Stimulated activated CD4-positive, alpha-beta T cell treated with anti-CD3 and anti-CD28 coated beads, Interleukin-2, amount 100 ng/mL, for 48 hours (primary cell): Measurements from ENCODE around the gene RUNX2.
"Not testable (repeated sequence)": the region's sequence is repeated elsewhere in the genome, so short reads cannot be mapped to it uniquely, and the experiment has no call there.

ENCODE experiments used
- DNase-seq, 2 donors: peaks; one replicate each; pipeline ENCODE4 v3.0.0-alpha.2; 2020

The RUNX2 gene

DNA sequence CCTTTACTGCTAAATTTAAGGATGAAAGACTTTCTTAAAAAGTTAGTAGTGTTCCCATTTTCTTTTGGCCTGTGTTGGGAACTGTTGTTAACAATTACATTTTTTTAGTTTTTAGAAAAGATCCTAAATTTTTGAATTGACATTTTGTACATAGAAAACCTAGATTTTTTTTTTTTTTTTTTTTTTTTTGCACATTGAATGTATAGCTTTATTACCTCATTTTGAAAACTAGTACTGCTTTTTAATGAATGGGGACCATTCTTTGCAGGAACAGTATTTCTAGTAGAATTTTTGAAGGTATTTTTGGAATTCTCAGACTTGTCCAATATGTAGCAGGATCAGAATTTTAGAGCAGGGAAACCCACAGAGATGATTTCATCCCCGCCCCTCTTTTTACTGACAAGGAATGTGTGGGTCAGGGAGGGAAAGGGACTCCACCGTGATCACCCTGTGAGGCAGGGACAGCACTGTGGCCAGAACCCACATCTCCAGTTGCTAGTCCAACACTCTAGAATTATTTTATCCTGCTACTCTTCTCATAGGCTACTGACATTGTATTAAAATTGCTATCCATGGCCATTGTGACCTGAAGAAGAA is 204.0 kb downstream of the RUNX2 start:
- DNase-seq = no peak

GRCh38 chr6:45532721-45533210 is 204.6 kb downstream of the RUNX2 start:
- DNase-seq = no peak

- DNase-seq = no peak
Measured at GRCh38 chr6:45533386-45533785, 205.3 kb downstream of the RUNX2 start.

DNA sequence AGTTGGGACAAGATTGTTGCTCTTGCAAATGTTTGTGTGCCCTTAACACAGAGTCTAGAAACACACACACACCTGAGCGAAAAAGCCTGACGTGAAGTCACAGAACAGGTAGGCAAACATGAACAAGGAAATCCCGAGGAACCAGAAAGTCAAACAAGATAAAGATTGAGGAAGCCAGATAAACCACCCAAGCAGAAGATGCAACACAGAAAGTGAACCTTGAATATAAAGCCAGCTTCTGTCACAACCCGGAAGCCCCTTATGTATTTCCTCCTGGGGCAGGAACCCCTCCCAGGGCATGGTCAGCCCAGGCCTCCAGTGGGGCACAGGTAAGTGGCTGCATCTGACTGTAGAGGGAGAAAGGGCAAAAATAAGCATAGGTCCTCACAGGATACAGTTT is 207.8 kb downstream of the RUNX2 start:
- no peak for DNase-seq

DNA sequence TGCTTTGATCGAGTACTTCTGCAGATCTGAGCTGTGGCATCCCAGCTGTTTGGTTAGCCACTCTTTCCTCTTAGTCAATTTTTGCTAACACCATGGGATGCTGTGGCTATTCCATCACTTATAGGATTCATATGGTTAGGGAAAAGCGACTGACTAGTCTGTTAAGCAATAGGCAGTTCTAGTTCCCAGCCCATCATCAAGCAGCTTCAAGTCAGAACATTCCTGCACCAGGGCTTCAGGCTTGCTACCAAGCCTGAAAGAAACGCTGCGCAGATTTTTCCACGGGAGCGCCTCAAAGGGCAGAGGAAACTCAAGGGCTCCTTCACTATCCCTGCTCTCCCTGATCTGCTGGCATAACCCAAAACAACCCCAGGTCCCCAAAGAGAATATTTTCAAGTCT is 209.4 kb downstream of the RUNX2 start:
- DNase-seq = no peak

- DNase-seq = no peak
Measured at GRCh38 chr6:45538641-45539547, 210.8 kb downstream of the RUNX2 start.

- DNase-seq = no peak
Measured at GRCh38 chr6:45540375-45540920, 212.3 kb downstream of the RUNX2 start.

GRCh38 chr6:45541934-45542333 is 213.8 kb downstream of the RUNX2 start:
- DNase-seq = no peak

DNA sequence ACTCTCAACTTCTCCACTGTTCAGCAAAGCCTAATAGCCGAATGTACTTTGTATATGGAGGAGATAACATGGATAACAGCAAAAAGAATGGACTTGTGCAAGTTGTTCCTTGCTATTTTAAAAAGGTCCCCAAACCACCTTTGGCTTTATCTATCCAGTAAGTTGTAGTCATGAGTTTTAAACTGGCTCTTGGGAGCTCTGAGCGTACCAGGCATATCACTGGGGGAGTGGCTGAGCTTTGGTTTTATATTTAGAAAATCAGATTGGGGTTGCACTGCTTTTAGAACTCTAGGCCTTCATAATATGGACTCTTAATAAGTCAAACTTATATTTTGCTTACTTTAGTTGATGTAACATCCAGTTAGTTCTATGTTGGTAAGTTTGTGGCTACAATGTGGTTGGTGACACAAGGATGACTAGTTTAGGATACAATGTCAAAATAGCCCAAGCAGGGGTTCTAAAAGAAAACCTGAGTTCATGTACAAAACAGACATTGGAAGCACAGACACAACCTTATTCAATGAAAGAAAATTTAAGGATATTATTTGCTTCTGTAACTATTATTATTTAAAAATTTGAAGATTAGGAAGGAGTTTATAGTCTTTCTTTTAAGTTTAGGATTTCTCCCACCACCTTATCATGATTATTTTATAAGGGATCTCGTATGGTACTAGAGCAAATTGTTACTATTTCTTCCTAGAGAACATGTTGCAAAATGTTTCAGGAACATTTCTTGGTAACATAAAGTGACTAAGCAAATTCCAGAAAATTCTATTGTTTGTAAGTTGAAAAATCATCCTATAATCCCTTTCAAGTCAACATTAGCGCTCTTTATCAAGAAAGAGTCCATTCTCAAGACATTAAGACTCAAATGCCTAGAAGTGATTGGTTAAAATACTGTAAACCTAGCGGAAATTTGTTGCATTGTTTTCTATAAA is 215.4 kb downstream of the RUNX2 start:
- no peak for DNase-seq

DNA sequence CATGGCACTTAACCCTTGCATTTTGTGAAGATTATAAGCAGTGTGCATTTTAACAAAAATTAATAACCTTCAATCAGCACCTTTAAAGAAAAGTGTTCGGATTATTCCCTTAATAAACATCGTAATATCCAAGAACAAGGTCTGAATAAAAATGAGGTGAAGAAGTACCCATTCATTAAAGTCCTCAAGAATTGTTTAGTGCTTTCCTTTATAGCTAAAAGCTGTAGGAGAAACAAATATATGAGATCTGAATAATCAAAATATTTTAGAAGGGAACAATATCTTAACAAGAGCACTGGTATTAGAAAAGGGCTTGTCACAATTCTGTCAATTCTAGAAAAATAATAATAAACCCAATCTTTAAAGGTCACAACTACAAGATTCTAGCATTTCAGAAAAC is 217.3 kb downstream of the RUNX2 start:
- DNase-seq = no peak

DNA sequence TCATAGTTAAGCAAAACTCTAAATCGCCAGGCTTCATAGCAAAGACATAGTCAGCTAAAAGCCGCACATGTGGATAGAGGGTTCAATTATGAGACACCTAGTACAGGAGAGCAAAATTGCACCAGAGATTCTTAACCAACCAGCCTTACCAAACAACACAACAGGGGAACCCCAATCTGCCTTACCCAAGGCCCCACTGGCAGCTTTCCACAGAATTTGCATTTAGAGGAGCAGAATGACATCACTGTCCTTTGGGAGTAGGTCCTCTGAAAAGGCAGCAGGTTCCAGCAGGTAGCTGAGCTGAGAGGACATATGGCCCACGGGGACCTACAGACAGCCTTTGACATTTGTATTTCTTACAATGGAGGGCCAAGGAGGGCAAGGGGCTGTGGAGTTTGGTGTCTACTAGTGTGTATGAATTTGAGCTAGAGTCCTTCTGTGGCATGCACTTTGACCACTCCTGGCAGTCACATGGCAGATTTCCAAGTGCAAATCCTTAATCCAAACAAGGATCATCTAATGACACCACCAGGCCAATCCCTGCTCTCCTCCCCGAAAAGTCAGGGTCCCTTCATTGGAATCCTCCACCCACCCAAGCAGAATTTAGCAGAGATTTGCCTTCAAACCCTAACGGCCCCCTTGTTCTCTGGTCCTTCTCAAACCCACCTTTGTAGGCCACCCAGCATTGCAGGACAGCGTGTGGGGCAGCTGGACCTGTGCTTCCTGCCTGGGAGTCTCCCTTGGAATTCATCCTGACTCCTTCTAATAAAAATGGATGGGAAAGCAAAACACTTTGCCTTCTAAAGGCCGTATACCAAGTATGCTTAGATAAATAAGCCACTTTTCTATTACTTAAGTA is 220.8 kb downstream of the RUNX2 start:
- no peak for DNase-seq

DNA sequence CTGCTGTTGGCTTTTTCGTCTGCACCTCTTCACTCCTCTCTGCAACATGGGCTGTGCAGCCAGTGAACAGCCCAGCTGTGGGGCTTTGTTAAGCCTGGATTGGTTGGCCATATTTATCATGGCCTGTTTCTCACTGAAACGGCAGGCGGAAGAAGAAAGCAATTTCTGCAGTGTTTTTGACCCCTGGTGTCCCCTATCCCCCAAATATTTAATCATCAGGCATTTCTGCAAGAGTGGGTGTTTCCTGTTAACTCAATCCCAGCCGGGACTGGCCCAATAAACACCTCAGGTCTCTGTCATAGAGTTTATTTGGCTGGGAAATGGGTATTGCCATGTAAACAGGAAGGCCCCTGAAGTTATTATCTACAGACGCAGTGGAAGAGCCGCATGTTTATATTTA is 224.4 kb downstream of the RUNX2 start:
- no peak for DNase-seq

- no peak for DNase-seq
Measured at GRCh38 chr6:45553730-45554344, 225.7 kb downstream of the RUNX2 start.

DNA sequence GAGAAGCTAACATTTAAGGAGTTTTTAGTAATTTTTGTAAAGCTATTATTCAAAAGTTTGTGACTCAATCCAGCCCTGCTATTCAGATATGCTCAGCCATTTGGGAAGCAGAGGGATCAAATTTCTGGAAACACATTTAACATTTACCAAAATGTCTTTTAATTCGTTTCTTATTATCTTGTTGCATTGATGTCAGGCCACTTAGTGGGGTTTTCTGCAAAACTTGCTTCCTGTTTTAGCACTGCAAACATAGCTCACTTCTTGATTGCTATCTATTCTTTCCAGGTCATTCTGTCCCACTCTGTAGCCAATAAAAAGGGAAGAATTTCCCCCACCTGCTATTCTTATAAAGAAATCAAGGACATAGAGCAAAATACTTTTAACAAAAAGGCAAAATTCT is 226.5 kb downstream of the RUNX2 start:
- DNase-seq = no peak

DNA sequence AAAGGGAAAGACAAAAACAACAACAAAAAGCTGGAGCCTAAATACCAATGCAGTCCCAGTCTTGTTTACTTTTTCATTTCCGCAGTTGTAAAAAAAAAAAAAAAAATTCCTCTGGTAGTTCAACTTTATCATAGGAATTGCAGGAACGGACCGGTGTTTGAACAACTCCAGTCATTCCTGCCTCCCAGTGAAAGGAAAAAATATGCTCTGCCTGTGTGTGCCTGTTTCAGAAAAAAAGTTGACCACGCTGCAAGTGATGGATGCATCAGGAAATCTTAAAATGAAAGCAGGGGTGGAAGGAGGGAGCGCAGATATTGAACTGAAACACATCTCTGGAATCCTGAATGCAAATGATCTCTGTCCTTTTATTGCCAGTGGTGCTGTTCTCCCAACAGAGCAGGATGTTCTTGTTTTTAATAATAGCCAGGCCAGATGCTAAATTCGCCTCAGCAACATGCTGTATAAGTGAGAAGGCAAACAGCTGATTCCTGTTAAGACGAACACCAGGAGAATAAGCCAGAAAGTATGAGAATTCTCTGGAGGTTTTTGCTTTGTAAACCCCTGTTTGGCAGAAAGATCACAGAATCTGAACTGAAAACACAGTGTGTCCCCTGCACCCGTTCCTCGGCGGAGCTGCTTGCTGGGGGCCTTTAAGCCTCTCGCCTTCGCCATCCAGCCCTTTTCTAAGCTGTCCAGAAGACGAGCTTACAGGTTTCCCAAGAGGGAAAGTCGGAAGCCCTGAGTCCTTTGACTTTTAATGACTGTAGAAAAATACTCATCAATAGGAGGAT is 228.0 kb downstream of the RUNX2 start:
- DNase-seq = no peak

- no peak for DNase-seq
Measured at GRCh38 chr6:45556828-45557227, 228.7 kb downstream of the RUNX2 start.

DNA sequence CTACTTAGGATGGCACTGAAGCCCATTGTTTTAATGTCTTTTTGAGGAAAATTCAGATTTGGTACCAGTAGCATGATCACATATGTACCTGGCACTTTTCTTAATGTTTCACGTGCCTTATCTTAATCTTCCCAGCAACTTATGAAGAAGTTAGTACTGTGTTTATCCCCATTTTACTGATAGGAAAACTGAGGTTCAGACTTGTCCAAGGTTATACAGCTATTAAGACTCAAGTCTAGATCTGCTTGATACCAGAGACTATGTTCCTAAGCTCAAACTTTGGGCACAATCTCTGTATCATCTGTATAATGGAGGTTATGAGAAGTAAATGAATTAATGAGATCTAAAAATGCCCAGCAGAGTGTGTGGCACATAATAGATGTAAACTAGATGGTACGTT is 229.3 kb downstream of the RUNX2 start:
- DNase-seq = no peak

DNA sequence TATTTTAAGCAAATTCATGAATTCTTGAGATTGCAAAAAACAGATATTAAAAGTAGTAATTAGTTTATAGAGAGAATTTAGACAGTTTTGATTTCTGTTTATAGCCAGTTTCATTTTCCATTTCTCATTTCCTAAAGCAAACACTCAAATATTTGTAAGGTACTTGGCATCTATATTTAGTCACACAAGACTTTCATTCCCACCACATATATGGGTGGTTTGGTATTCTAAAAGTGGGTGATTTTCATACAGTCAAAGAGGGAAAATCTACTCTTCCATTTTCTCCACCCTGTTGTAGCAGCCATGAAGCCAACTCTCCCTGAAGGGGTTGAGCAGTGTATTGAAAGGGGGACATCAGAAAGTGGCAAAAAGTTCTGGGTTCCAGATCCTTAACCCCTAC is 230.7 kb downstream of the RUNX2 start:
- DNase-seq = no peak

GRCh38 chr6:45560321-45560820 is 232.2 kb downstream of the RUNX2 start:
- DNase-seq = not testable (repeated sequence)

- no peak for DNase-seq
Measured at GRCh38 chr6:45562171-45562570, 234.0 kb downstream of the RUNX2 start.
